ENCODE measurements around the gene ANKRD63. TPM values are rescaled to one million over a fixed set of nuclear protein-coding genes. Genes with fewer than 3 reads are reported as not detected.
A peak's percentile ranks its signal among the peaks of the same experiment; 100 is the strongest.

The ANKRD63 gene
- total and polyA plus RNA-seq, 9 donors = 0.27 TPM; not detected in 8

- peak in 1 of 5 donors; percentile 20 for DNase-seq
- H3K9me3 ChIP-seq = no peaks in the 10 kb centered on the region
- 36 to 84% (median 80%) methylated on average over 12 of the region's 12 CpGs for WGBS, 3 donors
- intact Hi-C loops (cut with DNase I) = no loop called here
- TF ChIP-seq EP300 (IDR thresholded peaks at IDR 0.05) = no peak
- no peak for TF ChIP-seq POLR2A (IDR thresholded peaks at IDR 0.05)
- no peak for TF ChIP-seq CTCF (IDR thresholded peaks at IDR 0.05)
- H3K27me3 ChIP-seq = no peaks in the 10 kb centered on the region
- H3K4me3 ChIP-seq = no peak overlapping the region
- peak overlapping the region in 1 of 2 donors; percentile 53 for H3K27ac ChIP-seq
- peaks cover 11% of the 10 kb centered on the region for H3K4me1 ChIP-seq (ENCODE audit: insufficient read depth)
- no peaks in the 10 kb centered on the region for H3K36me3 ChIP-seq
Measured at GRCh38 chr15:40263024-40263754, 19.7 kb downstream of the ANKRD63 start.

GRCh38 chr15:40259021-40259420, 23.8 kb downstream of the ANKRD63 start:
- TF ChIP-seq EP300 (IDR thresholded peaks at IDR 0.05) = no peak
- no peak for TF ChIP-seq CTCF (IDR thresholded peaks at IDR 0.05)
- TF ChIP-seq POLR2A (IDR thresholded peaks at IDR 0.05) = no peak
- Histone ChIP-seq H3K4me3 (no peak overlapping the region), H3K27me3 (no peaks in the 10 kb centered on the region), H3K27ac (no peak overlapping the region), H3K9me3 (no peaks in the 10 kb centered on the region), H3K4me1 (ENCODE audit: insufficient read depth) (peaks cover 3% of the 10 kb centered on the region), H3K36me3 (no peaks in the 10 kb centered on the region)
- intact Hi-C loops (cut with DNase I) = no loop called here
- WGBS, 3 donors = 41 to 64% (median 46%) methylated on average over 7 of the region's 7 CpGs
- DNase-seq = no peak

GRCh38 chr15:40258544-40258943, 24.3 kb downstream of the ANKRD63 start:
- H3K9me3 ChIP-seq = no peaks in the 10 kb centered on the region
- DNase-seq = no peak
- no peak for TF ChIP-seq POLR2A (IDR thresholded peaks at IDR 0.05)
- no peak for TF ChIP-seq CTCF (IDR thresholded peaks at IDR 0.05)
- TF ChIP-seq EP300 (IDR thresholded peaks at IDR 0.05) = no peak
- no peak overlapping the region for H3K4me3 ChIP-seq
- WGBS, 3 donors = 53 to 75% (median 64%) methylated on average over 8 of the region's 8 CpGs
- H3K27me3 ChIP-seq = no peaks in the 10 kb centered on the region
- no peaks in the 10 kb centered on the region for H3K36me3 ChIP-seq
- peaks cover under 1% of the 10 kb centered on the region for H3K4me1 ChIP-seq (ENCODE audit: insufficient read depth)
- H3K27ac ChIP-seq = no peak overlapping the region
- intact Hi-C loops (cut with DNase I) = no loop called here

GRCh38 chr15:40257656-40258450, 25.0 kb downstream of the ANKRD63 start:
- DNase-seq = no peak
- H3K27ac ChIP-seq = no peak overlapping the region
- TF ChIP-seq CTCF (IDR thresholded peaks at IDR 0.05) (no peak), POLR2A (IDR thresholded peaks at IDR 0.05) (no peak), EP300 (IDR thresholded peaks at IDR 0.05) (no peak)
- intact Hi-C loops (cut with DNase I) = no loop called here
- no peaks in the 10 kb centered on the region for H3K27me3 ChIP-seq
- H3K36me3 ChIP-seq = no peaks in the 10 kb centered on the region
- H3K4me3 ChIP-seq = no peak overlapping the region
- peaks cover 7% of the 10 kb centered on the region for H3K4me1 ChIP-seq (ENCODE audit: insufficient read depth)
- 77 to 86% (median 85%) methylated on average over 9 of the region's 9 CpGs for WGBS, 3 donors
- no peaks in the 10 kb centered on the region for H3K9me3 ChIP-seq

Measured in ovary (tissue), 9 donors.